T-helper 2 cell treated with Interferon-gamma antibody and Interleukin-4, amounts not matched to agents 5 μg/mL and 100 μg/mL, for 36 hours (primary cell): ENCODE data around the gene KMT5C.

ENCODE experiments used
- DNase-seq: peaks from one replicate; pipeline ENCODE4 v3.0.0; 2021; ENCODE audit warnings: low spot score
- H3K27ac Mint-ChIP-seq: one replicate; pipeline ENCODE4 v1.8.0; 2021; ENCODE audit warnings: mild to moderate bottlenecking, mixed read lengths
- H3K27me3 Mint-ChIP-seq: one replicate; pipeline ENCODE4 v1.8.0; 2021; ENCODE audit warnings: low read depth, mixed read lengths
- H3K36me3 Mint-ChIP-seq: one replicate; pipeline ENCODE4 v1.8.0; 2021; ENCODE audit warnings: low read depth, mixed read lengths
- H3K4me1 Mint-ChIP-seq: one replicate; pipeline ENCODE4 v1.8.0; 2021; ENCODE audit warnings: low read depth, mixed read lengths
- H3K4me3 Mint-ChIP-seq: one replicate; pipeline ENCODE4 v1.8.0; 2022; ENCODE audit warnings: mild to moderate bottlenecking, moderate library complexity, mixed read lengths
- H3K9me3 Mint-ChIP-seq: one replicate; pipeline ENCODE4 v1.8.0; 2021; ENCODE audit warnings: mixed read lengths

The KMT5C gene

DNA sequence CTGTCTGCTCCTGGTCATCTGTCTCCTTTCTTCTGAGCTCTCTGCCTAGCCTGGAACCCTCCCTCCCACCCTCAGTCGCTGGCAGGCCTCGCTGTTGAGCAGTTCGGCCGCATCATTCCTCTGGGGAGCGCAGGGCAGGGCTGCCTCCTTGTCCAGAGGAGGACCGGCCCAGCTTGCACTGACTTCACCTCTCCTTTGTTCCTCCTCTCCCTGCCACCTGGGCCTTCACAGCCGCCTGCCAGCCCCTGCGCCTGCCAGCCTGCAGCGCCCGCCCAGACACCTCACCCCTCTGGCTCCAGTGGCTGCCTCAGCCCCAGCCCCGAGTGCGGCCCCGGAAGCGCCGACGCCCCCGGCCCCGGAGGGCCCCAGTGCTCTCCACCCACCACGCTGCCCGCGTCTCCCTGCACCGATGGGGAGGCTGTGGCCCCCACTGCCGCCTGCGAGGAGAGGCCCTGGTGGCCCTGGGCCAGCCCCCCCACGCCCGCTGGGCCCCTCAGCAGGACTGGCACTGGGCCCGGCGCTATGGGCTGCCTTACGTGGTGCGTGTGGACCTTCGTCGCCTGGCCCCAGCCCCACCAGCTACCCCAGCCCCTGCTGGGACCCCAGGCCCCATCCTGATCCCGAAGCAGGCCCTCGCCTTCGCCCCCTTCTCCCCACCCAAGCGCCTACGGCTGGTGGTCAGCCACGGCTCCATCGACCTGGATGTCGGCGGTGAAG is 7.2 kb downstream of the KMT5C start:
- peaks cover 7% of the 10 kb centered on the region for H3K4me1 Mint-ChIP-seq
- H3K27ac Mint-ChIP-seq = no peak overlapping the region
- no peak overlapping the region for H3K4me3 Mint-ChIP-seq
- peaks cover 9% of the 10 kb centered on the region for H3K27me3 Mint-ChIP-seq
- peaks cover 2% of the 10 kb centered on the region for H3K36me3 Mint-ChIP-seq
- DNase-seq = no peak
- no peaks in the 10 kb centered on the region for H3K9me3 Mint-ChIP-seq

DNA sequence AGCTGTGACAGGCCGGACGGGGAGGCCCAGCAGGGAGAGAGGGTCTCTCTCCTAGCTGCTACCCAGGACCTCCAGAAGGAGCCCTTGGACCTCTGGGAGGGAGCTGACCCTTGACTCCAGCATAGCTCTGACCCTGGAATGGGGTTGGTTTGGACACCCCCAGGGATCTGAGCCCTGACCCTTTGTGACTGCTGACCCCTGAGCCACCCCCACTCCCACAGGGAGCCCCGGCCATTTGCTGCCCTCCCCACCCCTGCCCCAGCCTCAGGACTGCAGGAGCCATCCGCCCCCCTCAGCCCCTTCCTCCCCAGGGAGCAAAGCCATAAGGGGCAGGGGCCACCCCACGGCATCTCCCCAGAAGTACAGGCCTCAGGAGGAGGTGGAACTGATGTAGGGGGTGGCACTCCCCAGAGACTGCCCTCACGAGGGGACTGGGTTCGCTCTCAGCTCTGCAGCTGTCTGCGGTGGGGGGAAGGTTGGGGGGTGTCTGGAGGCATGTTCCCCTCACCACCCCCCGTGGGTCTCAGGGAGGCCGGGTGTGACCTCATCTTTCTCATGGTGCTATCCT is 7.8 kb downstream of the KMT5C start:
- no peaks in the 10 kb centered on the region for H3K9me3 Mint-ChIP-seq

GRCh38 chr19:55348317-55349034 is 8.8 kb downstream of the KMT5C start:
- H3K9me3 Mint-ChIP-seq = no peaks in the 10 kb centered on the region
- peaks cover 17% of the 10 kb centered on the region for H3K4me1 Mint-ChIP-seq
- H3K27ac Mint-ChIP-seq = no peak overlapping the region
- H3K4me3 Mint-ChIP-seq = no peak overlapping the region
- H3K36me3 Mint-ChIP-seq = peaks cover 4% of the 10 kb centered on the region
- no peak for DNase-seq
- peaks cover 25% of the 10 kb centered on the region for H3K27me3 Mint-ChIP-seq

More for the DNA sequence above, 7.8 kb downstream of the KMT5C start:
- no peak for DNase-seq
- peaks cover 9% of the 10 kb centered on the region for H3K4me1 Mint-ChIP-seq
- H3K36me3 Mint-ChIP-seq = peaks cover 2% of the 10 kb centered on the region
- peak overlapping the region; percentile 20 for H3K27ac Mint-ChIP-seq
- no peak overlapping the region for H3K4me3 Mint-ChIP-seq
- peaks cover 15% of the 10 kb centered on the region for H3K27me3 Mint-ChIP-seq

DNA sequence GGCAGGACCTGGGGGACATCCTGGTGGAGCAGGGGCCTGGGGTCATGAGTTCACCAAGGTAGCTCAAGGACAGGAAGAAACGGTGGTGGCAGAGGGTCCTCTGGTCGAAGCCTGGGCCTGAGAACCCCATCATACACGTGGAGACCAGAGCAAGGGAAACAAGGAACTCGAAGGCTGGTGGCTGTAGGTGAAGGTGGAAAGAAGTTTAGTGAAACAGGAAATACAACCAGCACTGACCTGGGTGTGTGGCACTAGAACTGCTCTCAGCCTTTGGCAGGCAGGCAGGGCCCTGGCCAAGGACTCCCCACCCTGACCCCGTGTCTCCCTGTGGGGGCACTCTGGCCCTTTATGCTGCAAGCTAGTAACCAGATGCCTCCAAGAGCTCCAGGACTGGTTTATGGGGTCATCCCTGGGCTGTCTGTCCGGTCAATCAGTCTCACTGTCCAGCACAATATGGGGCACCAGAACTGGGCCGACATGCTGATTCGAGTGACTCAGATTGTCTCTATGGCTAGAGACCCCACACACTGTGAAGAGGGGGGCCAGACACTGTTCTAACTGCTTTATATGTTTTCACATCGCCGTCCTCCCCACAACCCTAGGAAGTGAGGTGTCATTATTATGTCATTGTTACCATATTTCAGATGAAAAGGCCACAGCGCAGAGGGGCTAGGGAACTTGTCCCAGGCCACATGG is 11.1 kb downstream of the KMT5C start:
- Mint-ChIP-seq H3K4me1 (peaks cover 17% of the 10 kb centered on the region), H3K36me3 (peaks cover 2% of the 10 kb centered on the region), H3K27ac (no peak overlapping the region), H3K4me3 (no peak overlapping the region), H3K9me3 (no peaks in the 10 kb centered on the region), H3K27me3 (peaks cover 35% of the 10 kb centered on the region)
- no peak for DNase-seq

- peaks cover 2% of the 10 kb centered on the region for H3K36me3 Mint-ChIP-seq
- H3K9me3 Mint-ChIP-seq = no peaks in the 10 kb centered on the region
- H3K27me3 Mint-ChIP-seq = peaks cover 46% of the 10 kb centered on the region
- DNase-seq = no peak
- peaks cover 17% of the 10 kb centered on the region for H3K4me1 Mint-ChIP-seq
- no peak overlapping the region for H3K4me3 Mint-ChIP-seq
- no peak overlapping the region for H3K27ac Mint-ChIP-seq
Observed at GRCh38 chr19:55352040-55352439, 12.4 kb downstream of the KMT5C start.

GRCh38 chr19:55352549-55353145 is 13.0 kb downstream of the KMT5C start:
- peak overlapping the region; percentile 73 for H3K4me3 Mint-ChIP-seq
- no peaks in the 10 kb centered on the region for H3K9me3 Mint-ChIP-seq
- peaks cover 51% of the 10 kb centered on the region for H3K27me3 Mint-ChIP-seq
- no peak for DNase-seq
- H3K27ac Mint-ChIP-seq = no peak overlapping the region
- H3K4me1 Mint-ChIP-seq = peaks cover 17% of the 10 kb centered on the region
- H3K36me3 Mint-ChIP-seq = peaks cover 2% of the 10 kb centered on the region

DNA sequence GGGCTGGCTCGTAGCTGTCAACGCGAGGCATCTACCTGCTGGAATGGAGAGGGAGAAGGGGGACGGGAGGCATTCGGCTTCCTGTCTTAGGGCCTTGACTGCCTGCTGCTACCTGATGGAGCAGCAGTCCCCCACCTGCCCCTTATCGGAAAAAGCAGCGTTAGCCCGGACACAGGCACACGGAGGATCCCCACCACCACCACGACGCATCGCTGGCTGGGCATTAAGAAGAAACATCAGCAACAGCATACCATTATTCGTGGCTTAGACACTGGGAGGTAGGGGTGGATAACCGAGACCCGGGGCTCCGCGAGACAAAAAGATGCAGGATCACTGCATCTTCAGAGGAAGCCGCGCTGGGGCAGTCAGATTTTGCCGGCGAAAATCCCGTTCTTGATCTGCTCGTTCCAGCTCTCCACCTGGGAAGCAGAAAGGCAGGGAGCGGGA is 13.7 kb downstream of the KMT5C start:
- peaks cover 17% of the 10 kb centered on the region for H3K4me1 Mint-ChIP-seq
- H3K27ac Mint-ChIP-seq = no peak overlapping the region
- peaks cover 51% of the 10 kb centered on the region for H3K27me3 Mint-ChIP-seq
- peaks cover 2% of the 10 kb centered on the region for H3K36me3 Mint-ChIP-seq
- H3K9me3 Mint-ChIP-seq = no peaks in the 10 kb centered on the region
- peak overlapping the region; percentile 73 for H3K4me3 Mint-ChIP-seq
- no peak for DNase-seq

GRCh38 chr19:55353803-55354697 is 14.4 kb downstream of the KMT5C start:
- Mint-ChIP-seq H3K36me3 (peaks cover 2% of the 10 kb centered on the region), H3K27me3 (peaks cover 51% of the 10 kb centered on the region), H3K27ac (no peak overlapping the region), H3K9me3 (no peaks in the 10 kb centered on the region), H3K4me1 (peaks cover 17% of the 10 kb centered on the region), H3K4me3 (peak overlapping the region; percentile 73)
- DNase-seq = peak; percentile 36

DNA sequence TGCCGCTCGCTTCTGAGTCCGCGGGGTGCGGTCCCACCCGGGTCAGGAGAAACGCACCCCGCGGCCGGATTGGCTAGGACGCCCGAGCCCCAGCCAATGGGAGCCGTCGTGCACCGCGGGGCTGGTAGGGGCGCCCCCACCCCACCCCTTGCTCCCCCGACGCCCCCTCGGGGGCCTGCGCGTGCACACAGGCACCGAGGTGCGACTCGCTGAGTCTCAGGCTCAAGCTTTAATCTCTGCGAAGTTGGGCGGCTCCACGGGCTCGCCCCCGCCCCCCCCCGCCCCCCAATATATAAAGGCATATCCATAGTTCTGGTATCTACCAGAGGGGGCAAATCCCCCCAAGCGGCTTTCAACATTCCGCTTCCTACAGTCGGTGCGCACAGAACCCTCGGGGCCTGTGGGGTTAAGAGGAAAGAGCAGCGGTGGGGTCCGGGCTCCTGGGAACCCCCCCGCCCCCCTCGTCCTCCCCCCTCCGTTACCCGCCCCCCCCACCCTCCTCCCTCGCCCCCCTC is 15.1 kb downstream of the KMT5C start, which contains the start of gene COX6B2:
COX6B2 (minus strand) TSS at position 22 of the 515 bp plus-strand sequence. CDS start 198 bp downstream, outside the sequence.
- DNase-seq = no peak
- Mint-ChIP-seq H3K27me3 (peaks cover 51% of the 10 kb centered on the region), H3K27ac (no peak within 1 kb of the TSS), H3K36me3 (peaks cover 2% of the 10 kb centered on the region), H3K9me3 (no peaks in the 10 kb centered on the region), H3K4me1 (peaks cover 17% of the 10 kb centered on the region), H3K4me3 (peak within 1 kb of the TSS; percentile 73)

DNA sequence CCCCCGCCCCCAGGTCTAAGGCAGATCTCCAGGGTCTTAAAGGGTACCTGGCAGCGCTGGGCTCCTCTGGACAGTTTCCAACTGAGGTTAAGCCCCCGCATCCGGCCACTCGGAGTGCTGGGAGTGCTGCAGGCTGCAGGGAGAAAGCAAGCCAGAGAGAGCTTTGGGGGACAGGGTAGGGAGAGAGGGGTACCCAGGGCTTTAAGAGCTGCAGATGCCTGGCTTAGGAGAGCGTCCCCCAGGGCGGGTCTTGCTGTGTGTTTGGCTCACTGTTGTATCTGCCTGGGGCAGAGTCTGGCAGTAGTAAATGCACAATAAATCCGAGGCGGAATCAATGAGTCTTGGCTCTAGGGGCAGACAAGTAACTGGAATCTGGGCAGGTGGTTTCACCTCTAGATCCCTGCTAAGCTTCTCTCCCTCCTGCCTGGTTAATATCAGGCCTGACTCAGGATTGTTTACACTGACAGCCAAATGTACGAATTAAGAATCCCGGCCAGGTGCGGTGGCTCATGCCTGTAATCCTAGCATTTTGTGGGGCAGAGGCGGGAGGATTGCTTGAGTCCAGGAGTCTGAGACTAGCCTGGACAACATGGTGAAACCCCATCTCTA is 15.6 kb downstream of the KMT5C start:
- Mint-ChIP-seq H3K27ac (no peak overlapping the region), H3K27me3 (peaks cover 51% of the 10 kb centered on the region), H3K36me3 (peaks cover 2% of the 10 kb centered on the region), H3K4me1 (peaks cover 17% of the 10 kb centered on the region), H3K9me3 (no peaks in the 10 kb centered on the region), H3K4me3 (no peak overlapping the region)
- DNase-seq = no peak

- peaks cover 26% of the 10 kb centered on the region for H3K27me3 Mint-ChIP-seq
Observed at GRCh38 chr19:55358493-55358892, 18.8 kb downstream of the KMT5C start.

More at GRCh38 chr19:55358493-55358892, 18.8 kb downstream of the KMT5C start:
- no peak for DNase-seq
- H3K4me3 Mint-ChIP-seq = no peak overlapping the region
- H3K4me1 Mint-ChIP-seq = no peaks in the 10 kb centered on the region
- H3K9me3 Mint-ChIP-seq = no peaks in the 10 kb centered on the region
- no peak overlapping the region for H3K27ac Mint-ChIP-seq
- no peaks in the 10 kb centered on the region for H3K36me3 Mint-ChIP-seq
